ENCODE measurements around the gene HIKESHI. TPM values are rescaled to one million over a fixed set of nuclear protein-coding genes. Genes with fewer than 3 reads are reported as not detected.

The HIKESHI gene, protein sequence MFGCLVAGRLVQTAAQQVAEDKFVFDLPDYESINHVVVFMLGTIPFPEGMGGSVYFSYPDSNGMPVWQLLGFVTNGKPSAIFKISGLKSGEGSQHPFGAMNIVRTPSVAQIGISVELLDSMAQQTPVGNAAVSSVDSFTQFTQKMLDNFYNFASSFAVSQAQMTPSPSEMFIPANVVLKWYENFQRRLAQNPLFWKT
- 53.3 and 69.0 TPM in 2 replicates for total RNA-seq

DNA sequence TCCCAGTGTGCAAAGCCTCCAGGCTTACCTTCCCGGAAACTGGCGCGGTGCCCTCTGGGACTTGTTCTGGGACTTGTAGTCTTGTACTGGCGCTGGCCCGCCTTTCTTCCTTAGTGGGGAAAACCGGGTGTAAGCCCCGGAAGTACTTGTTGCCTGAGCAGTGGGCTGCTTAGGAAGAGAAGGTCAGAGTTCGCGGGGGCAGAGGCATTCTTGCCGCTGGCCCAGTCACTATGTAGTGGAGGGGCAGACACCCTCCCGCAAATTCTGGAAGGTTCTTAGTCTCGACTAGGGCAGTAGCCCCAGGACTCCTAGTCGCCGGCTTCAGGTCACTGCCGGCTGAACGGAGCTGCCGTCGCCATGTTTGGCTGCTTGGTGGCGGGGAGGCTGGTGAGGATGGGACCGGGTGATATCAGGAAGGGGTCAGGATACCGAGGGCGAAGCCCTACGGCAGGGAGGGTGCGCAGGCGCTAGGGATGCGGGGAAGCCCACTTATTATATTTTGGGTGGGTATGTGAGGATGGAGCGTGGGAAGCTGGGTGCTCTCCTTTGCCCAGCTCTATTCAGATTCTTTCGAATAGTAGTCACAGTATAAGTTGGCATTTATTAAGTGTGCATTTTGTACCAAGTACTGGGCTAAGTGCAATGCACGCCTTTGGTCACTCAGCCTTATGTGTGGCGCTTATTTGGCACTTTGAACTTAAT lies at the start of gene HIKESHI:
HIKESHI (plus strand) TSS at position 149 of the 702 bp plus-strand sequence; CDS start at position 358, 209 bp downstream.

DNA sequence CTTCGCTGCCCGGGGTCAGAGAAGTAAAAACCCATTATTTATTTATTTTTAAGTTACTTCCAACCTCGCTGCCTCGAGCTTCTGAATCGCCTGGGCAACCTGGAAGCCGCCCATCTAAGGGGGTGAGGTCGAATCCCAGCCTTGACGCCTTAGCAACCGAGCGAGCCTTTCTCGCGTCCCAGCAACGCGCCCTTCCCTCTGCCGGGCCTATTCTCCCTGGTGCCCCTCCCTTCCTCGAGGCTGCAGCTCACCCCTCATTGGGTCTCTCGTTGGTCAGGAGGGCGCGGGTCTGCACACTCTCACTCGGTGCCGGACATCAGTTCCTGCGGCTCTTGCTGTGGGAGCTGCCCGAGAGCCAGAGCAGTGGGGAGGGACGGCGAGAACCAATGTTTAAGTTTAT lies 72.5 kb downstream of the HIKESHI start, which contains the start of gene CCDC81:
CCDC81 (plus strand) TSS at position 302 of the 400 bp plus-strand sequence. CDS start 277 bp downstream, outside the sequence.

Other genes with a start within 250 kb of the HIKESHI start
- 310 and 343 TPM in 2 replicates for gene PICALM, start 233.2 kb upstream of the HIKESHI start, total RNA-seq
- 13.0 and 26.5 TPM in 2 replicates for gene EED, start 57.5 kb upstream of the HIKESHI start, total RNA-seq
- 0.28 and 0.34 TPM in 2 replicates for gene CCDC81, start 72.6 kb downstream of the HIKESHI start, total RNA-seq

Data from nasal cavity respiratory epithelium epithelial cell of viscerocranial mucosa (primary cell).